Neural cell (in vitro differentiated cells): ENCODE data around the gene SRRD. TPM values are rescaled to one million over a fixed set of nuclear protein-coding genes. Genes with fewer than 3 reads are reported as not detected.
"Not testable (repeated sequence)": the region's sequence is repeated elsewhere in the genome, so short reads cannot be mapped to it uniquely, and the experiment has no call there.

Experiments used
- H2AFZ ChIP-seq: fragments of 200-600, 300-800 bp; sonication (generic), shearing (Covaris generic); 2 replicates; pipeline ENCODE4 v1.6.0; 2014; ENCODE audit warnings: low read depth, mild to moderate bottlenecking, antibody characterized with exemption, low read length, moderate library complexity
- H3F3A ChIP-seq: fragments of 200-600 bp; shearing (Covaris generic); 2 replicates; pipeline ENCODE4 v1.6.1; 2016; ENCODE audit warnings: mild to moderate bottlenecking, moderate library complexity, mixed read lengths, antibody characterized with exemption, low read length; ENCODE audit not compliant: insufficient read depth, poor library complexity, severe bottlenecking
- H3K27ac ChIP-seq: fragments of 200-600, 300-800 bp; sonication (generic), shearing (Covaris generic); 2 replicates; pipeline ENCODE4 v1.5.1; 2014; ENCODE audit warnings: mild to moderate bottlenecking, low read length, moderate library complexity
- H3K27me3 ChIP-seq: fragments of 300-800, 200-600 bp; sonication (generic), shearing (Covaris generic); 2 replicates; pipeline ENCODE4 v1.6.0; 2014; ENCODE audit warnings: mild to moderate bottlenecking, low read depth, low read length, moderate library complexity; ENCODE audit not compliant: insufficient read depth
- H3K36me3 ChIP-seq: fragments of 300-800, 200-600 bp; sonication (generic), shearing (Covaris generic); 2 replicates; pipeline ENCODE4 v1.5.1; 2014; ENCODE audit warnings: mild to moderate bottlenecking, antibody characterized with exemption, low read length, moderate library complexity; ENCODE audit not compliant: insufficient read depth
- H3K4me2 ChIP-seq: fragments of 300-800, 200-600 bp; sonication (generic), shearing (Covaris generic); 2 replicates; pipeline ENCODE4 v1.6.0; 2014; ENCODE audit warnings: mild to moderate bottlenecking, low read length
- H3K4me3 ChIP-seq: fragments of 300-800, 200-600 bp; sonication (generic), shearing (Covaris generic); 2 replicates; pipeline ENCODE4 v1.5.1; 2014; ENCODE audit warnings: mild to moderate bottlenecking, low read length, moderate library complexity
- H3K79me2 ChIP-seq: fragments of 200-600 bp; shearing (Covaris generic); replicated peaks from 2 replicates; pipeline ENCODE4 v1.6.0; 2014; ENCODE audit warnings: mild to moderate bottlenecking, low read length, moderate library complexity; ENCODE audit not compliant: insufficient read depth
- H3K9ac ChIP-seq: fragments of 300-800, 200-600 bp; sonication (generic), shearing (Covaris generic); 2 replicates; pipeline ENCODE4 v1.6.1; 2016; ENCODE audit warnings: mild to moderate bottlenecking, low read length, mixed read lengths
- H3K9me2 ChIP-seq: fragments of 200-600 bp; shearing (Covaris generic); 2 replicates; pipeline ENCODE4 v1.6.1; 2016; ENCODE audit warnings: mild to moderate bottlenecking, low read length, mixed read lengths; ENCODE audit not compliant: insufficient read depth
- H3K9me3 ChIP-seq: fragments of 200-600, 300-800 bp; sonication (generic), shearing (Covaris generic); 2 replicates; pipeline ENCODE4 v1.6.1; 2016; ENCODE audit warnings: mild to moderate bottlenecking, mixed run types, low read length, moderate library complexity, mixed read lengths
- H4K20me1 ChIP-seq: fragments of 200-600 bp; shearing (Covaris generic); 2 replicates; pipeline ENCODE4 v1.6.1; 2016; ENCODE audit warnings: mild to moderate bottlenecking, mixed run types; ENCODE audit not compliant: insufficient read depth
- EP300 ChIP-seq: fragments of 450-650 bp; conservative IDR thresholded peaks from 2 replicates; pipeline ENCODE4 v1.6.1; 2014; ENCODE audit warnings: antibody characterized with exemption, mild to moderate bottlenecking, moderate library complexity; ENCODE audit not compliant: poor library complexity, severe bottlenecking
- EZH2 ChIP-seq: fragments of 200-600, 300-800 bp; shearing (Covaris generic), sonication (generic); IDR thresholded peaks from 2 replicates; pipeline ENCODE4 v1.6.1; 2014; ENCODE audit warnings: antibody characterized with exemption, low read length, borderline replicate concordance, mild to moderate bottlenecking; ENCODE audit not compliant: insufficient read depth, poor library complexity, severe bottlenecking
- MXI1 ChIP-seq: fragments of 450-650 bp; conservative IDR thresholded peaks from 2 replicates; pipeline ENCODE4 v1.6.1; 2014; ENCODE audit warnings: antibody characterized with exemption, mild to moderate bottlenecking; ENCODE audit not compliant: poor library complexity, severe bottlenecking
- POLR2AphosphoS5 ChIP-seq: IDR thresholded peaks from 2 replicates; pipeline ENCODE4 v1.6.1; 2012
- RAD21 ChIP-seq: fragments of 450-650 bp; conservative IDR thresholded peaks from 2 replicates; pipeline ENCODE4 v1.6.1; 2014; ENCODE audit warnings: antibody characterized with exemption, mild to moderate bottlenecking, moderate library complexity
- REST ChIP-seq: IDR thresholded peaks from 2 replicates; pipeline ENCODE4 v1.6.1; 2012; ENCODE audit warnings: borderline replicate concordance
- SMC3 ChIP-seq: fragments of 450-650 bp; conservative IDR thresholded peaks from 2 replicates; pipeline ENCODE4 v1.6.1; 2014; ENCODE audit warnings: antibody characterized with exemption, mild to moderate bottlenecking, moderate library complexity; ENCODE audit not compliant: poor library complexity
- TAF1 ChIP-seq: IDR thresholded peaks from 2 replicates; pipeline ENCODE4 v1.6.1; 2012; ENCODE audit warnings: low read depth
- polyA plus RNA-seq: library from polyadenylated mRNA; depleted of rRNA; stranded (reverse); fragments of >200 nt; gene quantifications from 2 replicates; pipeline ENCODE4 v1.2.3, GENCODE V29; 2014
- TF ChIP-seq, protein P1 (sequence below): fragments of 450-650 bp; IDR thresholded peaks from 2 replicates; pipeline ENCODE4 v1.5.1; 2014; ENCODE audit warnings: antibody characterized with exemption, mild to moderate bottlenecking, moderate library complexity; ENCODE audit not compliant: poor library complexity, severe bottlenecking

SRRD gene
- polyA plus RNA-seq, 1 donor from 2014 or later = 33.9 TPM

GRCh38 chr22:26527574-26528465 lies 44.1 kb downstream of the SRRD start:
- Histone ChIP-seq H3K79me2 (no peaks in the 10 kb centered on the region), H3K36me3 (no peaks in the 10 kb centered on the region), H3K4me3 (no peak overlapping the region), H3K9ac (no peak overlapping the region), H2AFZ (no peak overlapping the region), H3K4me2 (no peak overlapping the region), H4K20me1 (no peaks in the 10 kb centered on the region), H3K9me3 (no peaks in the 10 kb centered on the region), H3K27ac (no peak overlapping the region), H3F3A (no peaks in the 10 kb centered on the region), H3K9me2 (no peaks in the 10 kb centered on the region), H3K27me3 (no peaks in the 10 kb centered on the region)
- TF ChIP-seq REST = no peak
- no peak for TF ChIP-seq POLR2AphosphoS5
- TF ChIP-seq EP300 = no peak

- not testable (repeated sequence) for H3K9ac ChIP-seq, H3K27me3 ChIP-seq, H2AFZ ChIP-seq, H3K9me3 ChIP-seq, H3K36me3 ChIP-seq, H3K27ac ChIP-seq, H3K9me2 ChIP-seq, H3F3A ChIP-seq, H3K4me3 ChIP-seq, H3K4me2 ChIP-seq, H3K79me2 ChIP-seq, H4K20me1 ChIP-seq
These were observed 44.8 kb downstream of the SRRD start for GRCh38 chr22:26528518-26528917.

- H3K9me2 ChIP-seq = no peaks in the 10 kb centered on the region
- H3K79me2 ChIP-seq = no peaks in the 10 kb centered on the region
- no peaks in the 10 kb centered on the region for H4K20me1 ChIP-seq
- H3K36me3 ChIP-seq = no peaks in the 10 kb centered on the region
- no peak for TF ChIP-seq SMC3
- TF ChIP-seq, protein P1, sequence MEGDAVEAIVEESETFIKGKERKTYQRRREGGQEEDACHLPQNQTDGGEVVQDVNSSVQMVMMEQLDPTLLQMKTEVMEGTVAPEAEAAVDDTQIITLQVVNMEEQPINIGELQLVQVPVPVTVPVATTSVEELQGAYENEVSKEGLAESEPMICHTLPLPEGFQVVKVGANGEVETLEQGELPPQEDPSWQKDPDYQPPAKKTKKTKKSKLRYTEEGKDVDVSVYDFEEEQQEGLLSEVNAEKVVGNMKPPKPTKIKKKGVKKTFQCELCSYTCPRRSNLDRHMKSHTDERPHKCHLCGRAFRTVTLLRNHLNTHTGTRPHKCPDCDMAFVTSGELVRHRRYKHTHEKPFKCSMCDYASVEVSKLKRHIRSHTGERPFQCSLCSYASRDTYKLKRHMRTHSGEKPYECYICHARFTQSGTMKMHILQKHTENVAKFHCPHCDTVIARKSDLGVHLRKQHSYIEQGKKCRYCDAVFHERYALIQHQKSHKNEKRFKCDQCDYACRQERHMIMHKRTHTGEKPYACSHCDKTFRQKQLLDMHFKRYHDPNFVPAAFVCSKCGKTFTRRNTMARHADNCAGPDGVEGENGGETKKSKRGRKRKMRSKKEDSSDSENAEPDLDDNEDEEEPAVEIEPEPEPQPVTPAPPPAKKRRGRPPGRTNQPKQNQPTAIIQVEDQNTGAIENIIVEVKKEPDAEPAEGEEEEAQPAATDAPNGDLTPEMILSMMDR = no peak
- no peak for TF ChIP-seq EP300
- TF ChIP-seq EZH2 = no peak
- TF ChIP-seq RAD21 = no peak
- no peak for TF ChIP-seq TAF1
- no peak for TF ChIP-seq REST
- TF ChIP-seq POLR2AphosphoS5 = no peak
- TF ChIP-seq MXI1 = no peak
- H3K27me3 ChIP-seq = no peaks in the 10 kb centered on the region
- H3K9me3 ChIP-seq = no peaks in the 10 kb centered on the region
- H3K4me2 ChIP-seq = no peak overlapping the region
- H3K27ac ChIP-seq = no peak overlapping the region
- H3F3A ChIP-seq = no peaks in the 10 kb centered on the region
- no peak overlapping the region for H3K4me3 ChIP-seq
- no peak overlapping the region for H3K9ac ChIP-seq
- H2AFZ ChIP-seq = no peak overlapping the region
These were observed 45.7 kb downstream of the SRRD start for GRCh38 chr22:26529345-26529744.
